Psoas muscle (tissue), 8 donors: Measurements from ENCODE around the gene VCAN. TPM values are rescaled to one million over a fixed set of nuclear protein-coding genes. Genes with fewer than 3 reads are reported as not detected.

Experiments
- ATAC-seq, 4 donors: fragments of 200-7000 bp; cut with Tn5 transposase; one replicate each; pipeline ENCODE4 v1.9.1; 2020; ENCODE audit warnings: moderate library complexity in 3 of 4, mild to moderate bottlenecking in 2 of 4
- DNase-seq, 2 donors: peaks; one replicate each; pipeline ENCODE4 v3.0.0-alpha.2; 2020
- H3K27ac ChIP-seq: fragments of 200-600 bp; one replicate; pipeline ENCODE4 v1.8.0; 2022
- H3K27me3 ChIP-seq, 3 donors: fragments of 200-600 bp in 1 of 3; one replicate each; pipeline versions ENCODE4 v1.6.1 to v1.8.0; 2013 to 2022; ENCODE audit warnings: low read length in 2 of 3, mild to moderate bottlenecking in 2 of 3, moderate library complexity in 1 of 3; ENCODE audit not compliant: insufficient read depth in 3 of 3
- H3K36me3 ChIP-seq, 2 donors: fragments of 200-600 bp in 1 of 2; one replicate each; pipeline versions ENCODE4 v1.6.1 to v1.8.0; 2013 to 2022; ENCODE audit warnings: low read depth in 1 of 2, mild to moderate bottlenecking in 1 of 2, moderate library complexity in 1 of 2; ENCODE audit not compliant: insufficient read depth in 1 of 2
- H3K4me1 ChIP-seq: fragments of 200-600 bp; one replicate; pipeline ENCODE4 v1.8.0; 2022
- H3K4me3 ChIP-seq: fragments of 200-600 bp; one replicate; pipeline ENCODE4 v1.8.0; 2022; ENCODE audit warnings: mild to moderate bottlenecking
- H3K9me3 ChIP-seq: fragments of 200-600 bp; one replicate; pipeline ENCODE4 v1.8.0; 2022
- CTCF ChIP-seq: fragments of 200-600 bp; IDR thresholded peaks from one replicate; pipeline ENCODE4 v1.8.0; 2022; ENCODE audit warnings: antibody characterized with exemption
- WGBS, 3 donors: extraction: QIAGEN DNeasy Blood & Tissue Kit; methylation state at CpG; one replicate each; pipeline versions ENCODE4 v1.1.6 to v1.1.7; 2013; 5-methylcytosine and 5-hydroxymethylcytosine counted together
- intact Hi-C, 2 donors: fragments of 100-400 bp; cut with DNase I; formaldehyde crosslinking; loops; one replicate each; pipeline versions ENCODE4 v1.11.0 to v1.14.2; 2022
- polyA plus RNA-seq, 3 donors: library from polyadenylated mRNA; stranded (reverse); fragments of 200-250 nt; gene quantifications; one replicate each; pipeline ENCODE4 v1.2.3, GENCODE V29; 2013
- total RNA-seq, 4 donors: library from RNA; stranded (reverse); fragmentation: NEBNext Ultra II Directional in 2 of 4; extraction: Animal tissue kit (Norgen Biotek cat#: 25700) in 2 of 4; gene quantifications; one replicate each; pipeline versions ENCODE4 v1.2.1 to v1.2.4, GENCODE V29; 2021 to 2023
- donor health status: healthy with polysubstance abuse.
- donor health status: DM: no; HTN: no; CAD: no; lungs with moderate emphysema.
- donor health status: Bipolar disorder and iron deficiency.
- donor health status: healthy.
- donor health status: DM: yes; HTN: yes; CAD: no.
- donor health status: DM: no; HTN: no; CAD: no.
- donor health status: DM: no; HTN: no; CAD: no.
- donor health status: DM: yes; HTN: yes; CAD: no.

VCAN gene
- total and polyA plus RNA-seq, 7 donors = 2.7 to 26.1 (median 8.8) TPM

GRCh38 chr5:83531661-83532060, 60.1 kb downstream of the VCAN start:
- H3K4me3 ChIP-seq = no peak overlapping the region
- no peak for TF ChIP-seq CTCF
- no peak overlapping the region for H3K27ac ChIP-seq
- no peak for DNase-seq
- no peak for ATAC-seq
- no peaks in the 10 kb centered on the region for H3K36me3 ChIP-seq
- WGBS, 3 donors = 77 to 83% (median 83%) methylated on average over 1 of the region's 1 CpG
- H3K27me3 ChIP-seq = no peaks in the 10 kb centered on the region
- H3K9me3 ChIP-seq = no peaks in the 10 kb centered on the region
- no peaks in the 10 kb centered on the region for H3K4me1 ChIP-seq
- intact Hi-C loops = no loop called here

GRCh38 chr5:83538786-83539462, 67.4 kb downstream of the VCAN start:
- no peak for ATAC-seq
- no peaks in the 10 kb centered on the region for H3K36me3 ChIP-seq

GRCh38 chr5:83539463-83539790, 67.9 kb downstream of the VCAN start:
- DNase-seq (no peak), ATAC-seq (no peak)
- Histone ChIP-seq H3K4me1 (no peaks in the 10 kb centered on the region), H3K4me3 (no peak overlapping the region), H3K9me3 (no peaks in the 10 kb centered on the region), H3K36me3 (no peaks in the 10 kb centered on the region), H3K27ac (no peak overlapping the region), H3K27me3 (no peaks in the 10 kb centered on the region)
- intact Hi-C loops = no loop called here
- WGBS, 3 donors = 100% methylated on average over 1 of the region's 1 CpG
- TF ChIP-seq CTCF = no peak

More at GRCh38 chr5:83538786-83539462, 67.4 kb downstream of the VCAN start:
- DNase-seq = no peak
- Histone ChIP-seq H3K27me3 (no peaks in the 10 kb centered on the region), H3K27ac (no peak overlapping the region), H3K4me1 (no peaks in the 10 kb centered on the region), H3K4me3 (no peak overlapping the region), H3K9me3 (no peaks in the 10 kb centered on the region)
- TF ChIP-seq CTCF = no peak
- 84 to 93% (median 88%) methylated on average over 4 of the region's 4 CpGs for WGBS, 3 donors
- intact Hi-C loops = no loop called here

- TF ChIP-seq CTCF = no peak
- no peaks in the 10 kb centered on the region for H3K27me3 ChIP-seq
- no peaks in the 10 kb centered on the region for H3K36me3 ChIP-seq
- 76 to 92% (median 83%) methylated on average over 2 of the region's 2 CpGs for WGBS, 3 donors
- H3K27ac ChIP-seq = no peak overlapping the region
- ATAC-seq (no peak), DNase-seq (no peak)
- H3K4me3 ChIP-seq = no peak overlapping the region
- no peaks in the 10 kb centered on the region for H3K9me3 ChIP-seq
- intact Hi-C loops = no loop called here
- no peaks in the 10 kb centered on the region for H3K4me1 ChIP-seq
Measured at GRCh38 chr5:83540105-83540504, 68.6 kb downstream of the VCAN start.

GRCh38 chr5:83540783-83541182, 69.2 kb downstream of the VCAN start:
- H3K27ac ChIP-seq = no peak overlapping the region

More at GRCh38 chr5:83540783-83541182, 69.2 kb downstream of the VCAN start:
- DNase-seq = no peak
- WGBS, 3 donors = 61 to 81% (median 65%) methylated on average over 3 of the region's 3 CpGs
- Histone ChIP-seq H3K9me3 (no peaks in the 10 kb centered on the region), H3K27me3 (no peaks in the 10 kb centered on the region), H3K4me3 (no peak overlapping the region), H3K36me3 (no peaks in the 10 kb centered on the region), H3K4me1 (no peaks in the 10 kb centered on the region)
- intact Hi-C loops = no loop called here
- TF ChIP-seq CTCF = no peak
- no peak for ATAC-seq
